GM19372 (cell line): Measurements from ENCODE around the gene HSPA12B.

ENCODE experiments used
- ATAC-seq: cut with Tn5 transposase; IDR thresholded peaks from one replicate; pipeline ENCODE4 v1.9.1; 2021; ENCODE audit warnings: mild to moderate bottlenecking, low read depth, moderate library complexity; ENCODE audit not compliant: unreplicated experiment

The HSPA12B gene

GRCh38 chr20:3744806-3745685 lies 12.6 kb downstream of the HSPA12B start:
- no peak for ATAC-seq

GRCh38 chr20:3745686-3746173 lies 13.2 kb downstream of the HSPA12B start:
- no peak for ATAC-seq

DNA sequence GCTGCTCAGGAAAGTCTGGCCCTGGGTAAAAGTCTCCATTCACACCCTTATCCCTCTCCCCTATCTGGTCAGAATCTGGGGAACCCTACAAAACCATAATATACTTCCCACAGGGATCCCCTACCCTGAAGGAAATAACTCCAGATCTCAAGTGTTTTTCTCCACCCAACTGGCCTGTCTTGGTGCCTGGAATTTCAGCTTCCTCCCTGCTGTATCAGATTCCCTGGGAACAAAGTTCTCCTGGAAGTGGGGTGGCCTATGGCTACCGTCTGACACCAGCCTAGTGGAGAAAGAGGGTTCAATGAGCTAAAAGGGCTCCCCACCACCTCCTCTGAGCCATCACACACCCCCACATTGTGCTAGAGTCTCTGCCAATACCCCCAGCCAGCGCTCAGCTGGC lies 15.0 kb downstream of the HSPA12B start:
- ATAC-seq: no peak

- no peak for ATAC-seq
Measured at GRCh38 chr20:3748073-3748472, 15.6 kb downstream of the HSPA12B start.

GRCh38 chr20:3749087-3749688 lies 16.7 kb downstream of the HSPA12B start:
- no peak for ATAC-seq

DNA sequence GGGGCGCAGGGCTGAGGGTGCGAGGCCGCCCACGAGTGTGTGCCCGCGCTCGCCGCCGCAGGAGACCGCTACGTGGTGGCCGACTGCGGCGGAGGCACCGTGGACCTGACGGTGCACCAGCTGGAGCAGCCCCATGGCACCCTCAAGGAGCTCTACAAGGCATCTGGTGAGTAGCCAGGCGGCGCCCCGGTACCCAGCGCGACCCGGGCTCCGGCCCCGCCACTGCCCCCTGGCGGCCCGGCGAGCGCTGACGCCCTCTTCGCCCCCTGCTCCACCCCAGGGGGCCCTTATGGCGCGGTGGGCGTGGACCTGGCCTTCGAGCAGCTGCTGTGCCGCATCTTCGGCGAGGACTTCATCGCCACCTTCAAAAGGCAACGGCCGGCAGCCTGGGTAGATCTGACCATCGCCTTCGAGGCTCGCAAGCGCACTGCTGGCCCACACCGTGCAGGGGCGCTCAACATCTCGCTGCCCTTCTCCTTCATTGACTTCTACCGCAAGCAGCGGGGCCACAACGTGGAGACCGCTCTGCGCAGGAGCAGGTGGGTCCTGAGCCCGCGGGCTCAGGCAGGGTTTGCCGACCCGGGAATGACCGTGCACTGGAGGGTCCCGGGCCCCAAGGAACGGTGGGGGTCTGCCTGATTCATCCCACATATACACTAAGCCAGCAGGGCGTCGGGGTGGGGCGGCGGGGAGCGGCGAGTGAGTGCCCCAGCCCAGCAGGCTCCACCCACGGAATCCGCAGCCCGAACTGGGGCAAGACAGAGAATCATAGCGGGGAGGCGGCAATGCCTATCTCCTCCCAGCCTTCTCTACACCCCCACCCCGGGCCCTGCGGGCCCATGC lies 17.4 kb downstream of the HSPA12B start:
- no peak for ATAC-seq

DNA sequence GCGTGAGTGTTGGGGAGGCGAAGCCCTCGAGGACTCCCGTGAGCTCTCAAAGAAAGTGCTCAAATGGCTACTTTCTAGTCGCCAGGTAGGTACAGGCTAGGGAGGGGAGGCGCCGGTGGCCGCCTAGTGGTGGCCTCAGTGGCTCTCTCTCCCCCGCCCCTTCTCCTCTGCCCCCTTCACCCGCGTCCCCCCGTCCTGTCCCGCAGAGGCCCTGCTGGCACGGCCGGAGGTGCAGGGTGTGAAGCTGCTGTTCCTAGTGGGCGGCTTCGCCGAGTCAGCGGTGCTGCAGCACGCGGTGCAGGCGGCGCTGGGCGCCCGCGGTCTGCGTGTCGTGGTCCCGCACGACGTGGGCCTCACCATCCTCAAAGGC lies 18.8 kb downstream of the HSPA12B start:
- no peak for ATAC-seq

GRCh38 chr20:3751675-3752385 lies 19.3 kb downstream of the HSPA12B start:
- no peak for ATAC-seq

DNA sequence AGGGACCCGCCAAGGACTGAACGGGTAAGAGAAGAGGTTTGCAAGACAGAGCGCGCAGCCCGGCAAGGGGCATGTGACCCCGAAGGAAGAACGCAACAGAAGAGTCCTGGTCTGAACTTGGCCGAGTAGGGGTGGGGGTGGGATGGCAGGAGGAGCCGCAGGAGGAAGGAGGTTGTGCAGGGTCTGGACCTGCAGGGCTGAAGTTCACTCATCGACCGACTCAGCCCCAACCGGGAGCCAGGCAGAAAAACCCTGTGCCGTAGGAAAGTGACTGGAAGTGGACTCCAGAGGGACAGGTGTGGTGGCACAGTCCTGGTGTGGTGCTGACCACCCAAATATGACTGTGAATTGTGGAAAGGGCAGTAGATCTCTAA lies 19.9 kb downstream of the HSPA12B start:
- ATAC-seq: no peak

GRCh38 chr20:3753098-3753497 lies 20.6 kb downstream of the HSPA12B start:
- no peak for ATAC-seq

DNA sequence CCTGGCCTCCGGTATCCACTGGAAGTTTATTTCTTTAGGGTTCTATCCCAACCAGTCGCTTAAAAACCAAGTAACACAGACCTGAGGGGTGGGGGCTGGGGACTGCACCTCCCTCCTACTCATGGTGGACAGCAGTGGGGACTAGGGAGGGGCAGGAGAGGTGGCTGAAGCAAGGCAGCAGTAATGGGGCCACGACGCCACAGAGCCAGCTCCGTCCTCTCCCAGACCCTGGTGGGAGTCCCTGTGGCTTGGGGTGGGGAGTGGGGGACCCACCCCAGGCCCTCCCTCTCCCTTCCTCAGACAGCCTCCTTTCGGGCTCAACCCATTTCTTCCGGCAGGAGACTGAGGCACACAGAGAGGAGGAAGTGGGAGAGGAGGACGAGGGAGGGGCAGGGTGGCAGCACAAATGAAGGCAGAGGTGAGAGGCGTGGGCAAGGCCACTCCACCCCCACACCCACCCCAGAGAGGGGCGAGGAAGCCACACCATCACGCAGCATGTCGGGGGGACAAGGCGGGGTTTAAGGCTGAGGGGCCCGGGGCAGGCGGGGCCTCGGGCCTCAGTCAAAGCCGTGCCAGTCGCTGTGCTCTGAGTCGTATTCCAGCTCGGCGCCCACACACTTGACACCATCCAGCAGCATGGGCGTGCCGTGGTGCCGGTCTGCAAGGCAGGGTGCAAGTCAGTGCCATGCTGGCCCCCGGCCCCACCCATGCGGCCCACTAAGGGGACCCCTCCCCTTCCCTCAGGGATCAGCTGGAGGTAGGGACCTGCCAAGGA lies 21.2 kb downstream of the HSPA12B start:
- no peak for ATAC-seq

- ATAC-seq: no peak
Measured at GRCh38 chr20:3754276-3754630, 21.8 kb downstream of the HSPA12B start.

- ATAC-seq: no peak
Measured at GRCh38 chr20:3755269-3755668, 22.8 kb downstream of the HSPA12B start.

GRCh38 chr20:3755814-3756480 lies 23.5 kb downstream of the HSPA12B start:
- ATAC-seq: no peak

GRCh38 chr20:3757268-3757667 lies 24.8 kb downstream of the HSPA12B start:
- no peak for ATAC-seq

DNA sequence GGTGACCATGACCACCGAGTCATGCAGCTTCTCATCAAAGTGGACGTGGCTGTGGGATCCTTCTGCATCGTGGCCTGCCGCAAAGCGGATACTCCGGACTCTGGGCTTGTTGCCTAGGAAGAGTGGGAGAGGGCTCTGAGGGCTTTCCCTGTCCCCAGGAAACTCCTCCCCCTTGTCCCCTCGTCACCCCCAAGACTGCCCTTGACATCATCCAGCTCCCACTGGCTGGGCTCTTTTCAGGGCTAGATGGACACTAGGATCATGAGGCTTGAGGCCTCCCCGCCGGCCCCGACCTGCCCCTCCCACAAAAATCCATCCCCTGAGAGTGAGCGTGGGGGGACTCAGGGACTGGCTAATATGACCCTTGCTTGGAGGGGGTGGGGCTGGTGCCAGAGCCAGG lies 26.1 kb downstream of the HSPA12B start:
- no peak for ATAC-seq

DNA sequence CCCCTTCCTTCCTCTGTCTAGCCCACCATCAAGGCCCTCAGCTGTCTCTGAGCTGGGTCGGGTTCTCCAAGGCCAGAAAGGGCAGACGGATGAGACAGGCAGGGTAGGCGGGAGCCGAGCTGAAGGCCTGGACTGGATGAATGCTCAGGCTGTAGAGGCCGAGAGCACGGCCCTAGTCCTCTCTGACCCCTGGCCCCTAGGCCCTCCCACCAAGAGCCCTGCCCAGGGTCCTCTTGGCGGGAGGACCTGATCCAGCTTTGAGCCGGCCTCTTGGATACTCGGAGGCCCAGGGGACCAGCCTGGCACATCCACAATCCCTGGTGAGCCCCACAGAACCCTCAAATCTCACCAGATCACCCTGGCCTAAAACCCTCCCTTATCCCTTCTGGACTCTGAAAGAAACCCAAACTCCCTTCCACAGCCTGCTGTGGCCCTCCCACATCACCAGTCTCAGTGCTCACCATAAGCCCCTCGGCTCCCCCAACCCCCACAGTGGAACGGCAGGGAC lies 26.9 kb downstream of the HSPA12B start:
- ATAC-seq: no peak

- no peak for ATAC-seq
Measured at GRCh38 chr20:3759884-3760283, 27.4 kb downstream of the HSPA12B start.
